ENCODE results near the gene GCLM.
"Not testable (repeated sequence)": the region's sequence is repeated elsewhere in the genome, so short reads cannot be mapped to it uniquely, and the experiment has no call there.

The GCLM gene

GRCh38 chr1:93909146-93910050, at the start of gene GCLM:
Gene GCLM (minus strand): TSS chr1:93909430. CDS start chr1:93909163, 267 bp downstream.
- DNase-seq (ENCODE audit: low read depth): peak; percentile 86

- DNase-seq (ENCODE audit: low read depth): no peak
These were observed 49.5 kb upstream of the GCLM start for GRCh38 chr1:93958726-93959100.

GRCh38 chr1:93958032-93958725, 48.9 kb upstream of the GCLM start:
- DNase-seq (ENCODE audit: low read depth): no peak

- DNase-seq (ENCODE audit: low read depth): no peak
These were observed 46.5 kb upstream of the GCLM start for GRCh38 chr1:93955765-93956164.

GRCh38 chr1:93947002-93947686, 37.9 kb upstream of the GCLM start:
- not testable (repeated sequence) for DNase-seq (ENCODE audit: low read depth)

GRCh38 chr1:93938461-93939145, 29.4 kb upstream of the GCLM start:
- DNase-seq (ENCODE audit: low read depth): no peak

GRCh38 chr1:93937997-93938396, 28.8 kb upstream of the GCLM start:
- DNase-seq (ENCODE audit: low read depth): no peak

GRCh38 chr1:93925206-93925605, 16.0 kb upstream of the GCLM start:
- no peak for DNase-seq (ENCODE audit: low read depth)

GRCh38 chr1:93919780-93920179, 10.6 kb upstream of the GCLM start:
- no peak for DNase-seq (ENCODE audit: low read depth)

- no peak for DNase-seq (ENCODE audit: low read depth)
These were observed 8.1 kb upstream of the GCLM start for GRCh38 chr1:93917302-93917701.

- DNase-seq (ENCODE audit: low read depth): not testable (repeated sequence)
These were observed 1.6 kb upstream of the GCLM start for GRCh38 chr1:93910880-93911279.

GRCh38 chr1:93910305-93910704, 1.1 kb upstream of the GCLM start:
- no peak for DNase-seq (ENCODE audit: low read depth)

GRCh38 chr1:93908394-93909145, 660 bp downstream of the GCLM start:
- peak; percentile 27 for DNase-seq (ENCODE audit: low read depth)

- DNase-seq (ENCODE audit: low read depth): no peak
These were observed 1.5 kb downstream of the GCLM start for GRCh38 chr1:93907718-93908117.

- no peak for DNase-seq (ENCODE audit: low read depth)
These were observed 2.8 kb downstream of the GCLM start for GRCh38 chr1:93906480-93906879.

GRCh38 chr1:93905734-93906133, 3.5 kb downstream of the GCLM start:
- no peak for DNase-seq (ENCODE audit: low read depth)

- no peak for DNase-seq (ENCODE audit: low read depth)
These were observed 4.2 kb downstream of the GCLM start for GRCh38 chr1:93905051-93905450.

GRCh38 chr1:93904228-93904627, 5.0 kb downstream of the GCLM start:
- DNase-seq (ENCODE audit: low read depth): no peak

- DNase-seq (ENCODE audit: low read depth): no peak
These were observed 8.3 kb downstream of the GCLM start for GRCh38 chr1:93900723-93901504.

GRCh38 chr1:93899543-93900207, 9.6 kb downstream of the GCLM start:
- DNase-seq (ENCODE audit: low read depth): no peak

Data from activated T-helper 1 cell treated with Interleukin-2 at 50 U/mL for 16 hours (primary cell).